ENCODE data around the gene HCFC1R1.

The HCFC1R1 gene

DNA sequence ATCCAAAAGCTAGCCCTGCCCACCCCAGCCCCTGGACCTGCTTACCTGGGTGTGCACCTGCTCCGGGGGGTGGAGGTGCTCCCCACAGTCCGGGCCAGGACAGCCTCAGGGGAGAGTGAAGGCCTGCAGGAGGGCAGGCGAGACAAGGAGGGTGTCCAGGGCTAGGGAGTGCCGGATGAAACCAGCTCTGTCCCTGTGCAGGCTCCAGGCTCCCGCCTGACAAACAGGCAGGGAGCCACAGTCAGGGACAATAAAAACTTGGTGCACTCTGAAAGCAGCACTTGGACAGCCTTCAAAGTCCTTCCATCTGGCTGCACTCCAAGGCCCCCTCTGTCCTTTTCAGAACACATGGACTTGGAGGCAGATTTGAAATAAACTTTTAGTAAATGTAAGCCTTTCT, 50.6 kb downstream of the HCFC1R1 start:
- no peak for TF ChIP-seq TAF1 (IDR thresholded peaks at IDR 0.05; ENCODE audit: low read depth, low read length)
- TF ChIP-seq SPI1 (IDR thresholded peaks at IDR 0.05; ENCODE audit: low read depth, low read length), result no peak
- no peak for TF ChIP-seq POLR2AphosphoS5 (IDR thresholded peaks at IDR 0.05; ENCODE audit: low read depth, low read length)
- no peak for TF ChIP-seq POU2F2 (IDR thresholded peaks at IDR 0.05; ENCODE audit: low read depth, low read length)
- TF ChIP-seq POLR2A (IDR thresholded peaks at IDR 0.05; ENCODE audit: low read depth, low read length), result no peak
- TF ChIP-seq PAX5 (IDR thresholded peaks at IDR 0.05; ENCODE audit: insufficient read depth, low read length, severe bottlenecking), result no peak
- no peak for FAIRE-seq

More for the DNA sequence above, 50.6 kb downstream of the HCFC1R1 start:
- DNase-seq (ENCODE audit: insufficient read length, low spot score), result no peak

Measured in GM12891 (cell line).